ENCODE results near the gene RPS6KA4. TPM values are rescaled to one million over a fixed set of nuclear protein-coding genes. Genes with fewer than 3 reads are reported as not detected.
"Not testable (repeated sequence)": the region's sequence is repeated elsewhere in the genome, so short reads cannot be mapped to it uniquely, and the experiment has no call there.

The RPS6KA4 gene
- total RNA-seq, 1 donor from 2014 or later: 13.6 TPM

DNA sequence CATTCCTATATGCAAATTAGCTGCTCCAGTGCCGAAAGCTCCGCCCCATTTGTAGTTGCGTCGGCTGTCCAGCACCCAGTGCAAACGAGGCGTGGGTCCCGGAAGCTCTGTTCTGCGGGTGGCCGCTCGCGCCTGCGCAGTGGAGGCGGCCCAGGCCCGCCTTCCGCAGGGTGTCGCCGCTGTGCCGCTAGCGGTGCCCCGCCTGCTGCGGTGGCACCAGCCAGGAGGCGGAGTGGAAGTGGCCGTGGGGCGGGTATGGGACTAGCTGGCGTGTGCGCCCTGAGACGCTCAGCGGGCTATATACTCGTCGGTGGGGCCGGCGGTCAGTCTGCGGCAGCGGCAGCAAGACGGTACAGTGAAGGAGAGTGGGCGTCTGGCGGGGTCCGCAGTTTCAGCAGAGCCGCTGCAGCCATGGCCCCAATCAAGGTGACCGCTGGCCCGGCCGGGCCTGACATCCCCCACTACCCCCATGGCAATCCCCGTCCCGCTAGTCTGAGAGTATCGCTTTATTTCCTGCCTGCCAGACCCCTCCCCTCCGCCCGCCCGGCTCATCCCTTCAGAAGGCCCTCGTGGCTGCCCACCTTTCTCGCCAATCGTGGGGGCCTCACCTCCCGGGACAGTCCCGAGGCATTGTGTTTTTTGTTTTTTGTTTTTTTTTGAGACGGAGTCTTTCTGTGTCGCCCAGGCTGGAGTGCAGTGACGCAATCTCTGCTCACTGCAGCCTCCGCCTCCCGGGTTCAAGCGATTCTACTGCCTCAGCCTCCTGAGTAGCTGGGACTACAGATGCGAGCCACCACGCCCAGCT lies 40.8 kb upstream of the RPS6KA4 start, which contains the start of gene PRDX5:
Gene PRDX5, plus strand, starts transcription at position 161 of the 805 bp plus-strand sequence. Its CDS starts 95 bp downstream, at position 256.
- Histone ChIP-seq H3K36me3 (ENCODE audit: control insufficient read depth in 3 of 3, insufficient read depth in 3 of 3, low read length in 3 of 3) (peaks cover 29 to 37% (median 32%) of the 10 kb centered on the region in 3 donors), H3K27ac (ENCODE audit: low read depth, low read length) (peak within 1 kb of the TSS; percentile 99), H3K9ac (ENCODE audit: low read depth in 1 of 3, low read length in 3 of 3) (peak within 1 kb of the TSS; percentile 92 to 97 (median 96)), H3K9me3 (ENCODE audit: control insufficient read depth in 3 of 3, low read length in 3 of 3) (no peaks in the 10 kb centered on the region), H3K4me1 (ENCODE audit: control insufficient read depth in 3 of 3, insufficient read depth in 3 of 3, low read length in 3 of 3) (peaks cover 29 to 49% (median 36%) of the 10 kb centered on the region in 3 donors), H3K27me3 (ENCODE audit: control insufficient read depth in 3 of 3, insufficient read depth in 3 of 3, low read length in 3 of 3) (no peaks in the 10 kb centered on the region), H3K4me3 (ENCODE audit: low read length in 3 of 3) (peak within 1 kb of the TSS; percentile 87 to 95 (median 95))

DNA sequence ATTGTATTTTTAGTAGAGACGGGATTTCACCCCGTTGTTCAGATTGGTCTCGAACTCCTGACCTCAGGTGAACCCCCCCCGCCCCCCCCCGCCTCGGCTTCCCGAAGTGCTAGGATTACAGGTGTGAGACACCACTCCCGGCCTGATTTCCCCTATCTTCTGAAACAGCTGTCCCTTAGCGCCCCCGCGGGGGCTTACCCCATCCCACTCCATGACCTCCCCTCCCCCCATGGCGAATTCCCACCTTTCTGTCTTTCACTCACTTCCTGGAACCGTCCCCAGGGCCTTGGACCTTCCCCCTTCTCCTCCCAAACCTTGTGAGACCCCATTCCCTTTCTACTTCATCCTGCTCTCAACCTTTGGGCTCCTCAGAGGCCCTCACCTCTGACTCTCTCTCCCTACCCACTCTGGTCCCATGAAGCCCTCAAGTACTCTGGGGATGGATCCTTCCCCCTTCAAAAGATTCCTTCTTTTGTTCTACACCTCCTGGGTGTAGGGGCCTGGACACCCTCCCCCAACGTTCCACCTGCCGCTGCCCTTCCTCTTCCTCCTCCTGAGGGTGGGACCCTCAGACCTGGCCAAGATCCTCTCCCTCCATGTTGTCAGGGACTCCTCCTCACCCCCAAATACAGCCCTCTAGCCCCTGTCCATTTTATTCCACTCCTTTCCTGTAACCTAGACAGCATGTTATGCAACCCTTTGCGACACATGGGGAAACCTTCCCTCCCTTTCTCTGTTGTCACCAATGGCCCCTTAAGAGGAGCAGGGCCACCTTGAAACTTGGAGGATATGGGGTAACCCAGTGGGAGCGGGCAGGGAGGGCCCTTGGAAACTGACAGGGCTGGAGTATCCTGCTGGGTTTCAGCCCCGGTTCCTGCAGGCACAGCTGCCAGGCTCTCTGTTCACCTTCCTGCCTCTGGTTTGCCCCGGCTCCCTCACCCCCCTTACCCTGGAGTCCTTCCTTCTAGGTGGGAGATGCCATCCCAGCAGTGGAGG lies 39.9 kb upstream of the RPS6KA4 start:
- no peaks in the 10 kb centered on the region for H3K9me3 ChIP-seq (ENCODE audit: control insufficient read depth in 3 of 3, low read length in 3 of 3)
- peak overlapping the region; percentile 99 for H3K27ac ChIP-seq (ENCODE audit: low read depth, low read length)
- H3K27me3 ChIP-seq (ENCODE audit: control insufficient read depth in 3 of 3, insufficient read depth in 3 of 3, low read length in 3 of 3): no peaks in the 10 kb centered on the region
- H3K9ac ChIP-seq (ENCODE audit: low read depth in 1 of 3, low read length in 3 of 3): peak overlapping the region; percentile 89 to 96 (median 94)
- H3K36me3 ChIP-seq (ENCODE audit: control insufficient read depth in 3 of 3, insufficient read depth in 3 of 3, low read length in 3 of 3): peaks cover 28 to 37% (median 32%) of the 10 kb centered on the region in 3 donors
- peaks cover 20 to 40% (median 27%) of the 10 kb centered on the region in 3 donors for H3K4me1 ChIP-seq (ENCODE audit: control insufficient read depth in 3 of 3, insufficient read depth in 3 of 3, low read length in 3 of 3)
- H3K4me3 ChIP-seq (ENCODE audit: low read length in 3 of 3): peak overlapping the region; percentile 87 to 95 (median 95)

GRCh38 chr11:64320556-64320955 lies 38.4 kb upstream of the RPS6KA4 start:
- Histone ChIP-seq H3K9ac (ENCODE audit: low read depth in 1 of 3, low read length in 3 of 3) (no peak overlapping the region), H3K27ac (ENCODE audit: low read depth, low read length) (no peak overlapping the region), H3K4me1 (ENCODE audit: control insufficient read depth in 3 of 3, insufficient read depth in 3 of 3, low read length in 3 of 3) (peaks cover 18 to 33% (median 21%) of the 10 kb centered on the region in 3 donors), H3K27me3 (ENCODE audit: control insufficient read depth in 3 of 3, insufficient read depth in 3 of 3, low read length in 3 of 3) (no peaks in the 10 kb centered on the region), H3K9me3 (ENCODE audit: control insufficient read depth in 3 of 3, low read length in 3 of 3) (no peaks in the 10 kb centered on the region), H3K4me3 (ENCODE audit: low read length in 3 of 3) (no peak overlapping the region), H3K36me3 (ENCODE audit: control insufficient read depth in 3 of 3, insufficient read depth in 3 of 3, low read length in 3 of 3) (peaks cover 19 to 24% (median 21%) of the 10 kb centered on the region in 3 donors)

DNA sequence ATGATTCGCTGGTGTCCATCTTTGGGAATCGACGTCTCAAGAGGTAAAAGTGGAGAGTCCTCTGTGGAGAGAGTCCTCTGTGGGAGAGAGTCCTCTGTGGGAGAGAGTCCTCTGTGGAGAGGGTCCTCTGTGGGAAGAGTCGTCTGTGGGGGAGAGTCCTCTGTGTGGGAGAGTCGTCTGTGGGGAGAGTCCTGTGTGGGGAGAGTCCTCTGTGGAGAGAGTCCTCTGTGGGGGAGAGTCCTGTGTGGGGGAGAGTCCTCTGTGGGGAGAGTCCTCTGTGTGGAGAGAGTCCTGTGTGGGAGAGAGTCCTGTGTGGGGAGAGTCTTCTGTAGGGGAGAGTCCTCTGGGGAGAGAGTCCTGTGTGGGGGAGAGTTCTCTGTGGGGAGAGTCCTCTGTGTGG lies 37.9 kb upstream of the RPS6KA4 start:
- Histone ChIP-seq H3K9ac (ENCODE audit: low read depth in 1 of 3, low read length in 3 of 3) (no peak overlapping the region), H3K27me3 (ENCODE audit: control insufficient read depth in 3 of 3, insufficient read depth in 3 of 3, low read length in 3 of 3) (no peaks in the 10 kb centered on the region), H3K27ac (ENCODE audit: low read depth, low read length) (no peak overlapping the region), H3K4me1 (ENCODE audit: control insufficient read depth in 3 of 3, insufficient read depth in 3 of 3, low read length in 3 of 3) (peaks cover 18 to 28% (median 20%) of the 10 kb centered on the region in 3 donors), H3K36me3 (ENCODE audit: control insufficient read depth in 3 of 3, insufficient read depth in 3 of 3, low read length in 3 of 3) (peaks cover 15 to 20% (median 19%) of the 10 kb centered on the region in 3 donors), H3K9me3 (ENCODE audit: control insufficient read depth in 3 of 3, low read length in 3 of 3) (no peaks in the 10 kb centered on the region), H3K4me3 (ENCODE audit: low read length in 3 of 3) (no peak overlapping the region)

DNA sequence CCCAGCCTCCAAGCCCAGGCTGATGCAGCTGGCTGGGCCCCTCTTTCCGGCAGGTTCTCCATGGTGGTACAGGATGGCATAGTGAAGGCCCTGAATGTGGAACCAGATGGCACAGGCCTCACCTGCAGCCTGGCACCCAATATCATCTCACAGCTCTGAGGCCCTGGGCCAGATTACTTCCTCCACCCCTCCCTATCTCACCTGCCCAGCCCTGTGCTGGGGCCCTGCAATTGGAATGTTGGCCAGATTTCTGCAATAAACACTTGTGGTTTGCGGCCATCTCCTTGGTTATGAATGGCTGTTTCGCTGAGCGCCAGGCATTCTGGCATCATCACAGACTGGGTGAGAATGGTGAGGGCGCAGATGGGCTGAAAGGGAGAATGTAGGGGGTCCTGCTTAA lies 37.4 kb upstream of the RPS6KA4 start:
- Histone ChIP-seq H3K27ac (ENCODE audit: low read depth, low read length) (no peak overlapping the region), H3K27me3 (ENCODE audit: control insufficient read depth in 3 of 3, insufficient read depth in 3 of 3, low read length in 3 of 3) (no peaks in the 10 kb centered on the region)

DNA sequence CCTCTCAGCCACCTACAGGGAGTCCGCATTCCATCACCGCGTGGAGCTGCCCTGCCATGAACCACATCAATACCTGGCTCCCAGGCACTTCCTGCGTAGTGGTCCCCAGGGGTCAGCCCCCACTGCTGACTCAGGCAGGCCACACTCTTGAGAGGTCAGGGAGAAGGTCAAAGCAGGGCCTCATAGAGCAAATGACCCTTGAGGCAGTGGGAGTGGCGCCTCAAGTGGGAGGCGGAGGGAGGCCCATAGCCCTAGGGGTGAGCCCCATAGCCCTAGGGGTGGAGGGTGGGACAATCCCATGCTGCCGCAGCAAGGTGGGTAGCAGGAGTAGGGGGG lies 36.1 kb upstream of the RPS6KA4 start:
- peaks cover 15 to 17% (median 16%) of the 10 kb centered on the region in 3 donors for H3K36me3 ChIP-seq (ENCODE audit: control insufficient read depth in 3 of 3, insufficient read depth in 3 of 3, low read length in 3 of 3)
- peaks cover 8 to 12% (median 8%) of the 10 kb centered on the region in 3 donors for H3K4me1 ChIP-seq (ENCODE audit: control insufficient read depth in 3 of 3, insufficient read depth in 3 of 3, low read length in 3 of 3)
- no peak overlapping the region for H3K9ac ChIP-seq (ENCODE audit: low read depth in 1 of 3, low read length in 3 of 3)
- H3K27me3 ChIP-seq (ENCODE audit: control insufficient read depth in 3 of 3, insufficient read depth in 3 of 3, low read length in 3 of 3): no peaks in the 10 kb centered on the region
- H3K4me3 ChIP-seq (ENCODE audit: low read length in 3 of 3): no peak overlapping the region
- H3K9me3 ChIP-seq (ENCODE audit: control insufficient read depth in 3 of 3, low read length in 3 of 3): no peaks in the 10 kb centered on the region
- no peak overlapping the region for H3K27ac ChIP-seq (ENCODE audit: low read depth, low read length)

More for the DNA sequence above, 37.4 kb upstream of the RPS6KA4 start:
- peaks cover 13 to 23% (median 15%) of the 10 kb centered on the region in 3 donors for H3K4me1 ChIP-seq (ENCODE audit: control insufficient read depth in 3 of 3, insufficient read depth in 3 of 3, low read length in 3 of 3)
- no peaks in the 10 kb centered on the region for H3K9me3 ChIP-seq (ENCODE audit: control insufficient read depth in 3 of 3, low read length in 3 of 3)
- peaks cover 15 to 17% (median 16%) of the 10 kb centered on the region in 3 donors for H3K36me3 ChIP-seq (ENCODE audit: control insufficient read depth in 3 of 3, insufficient read depth in 3 of 3, low read length in 3 of 3)
- no peak overlapping the region for H3K9ac ChIP-seq (ENCODE audit: low read depth in 1 of 3, low read length in 3 of 3)
- H3K4me3 ChIP-seq (ENCODE audit: low read length in 3 of 3): no peak overlapping the region

DNA sequence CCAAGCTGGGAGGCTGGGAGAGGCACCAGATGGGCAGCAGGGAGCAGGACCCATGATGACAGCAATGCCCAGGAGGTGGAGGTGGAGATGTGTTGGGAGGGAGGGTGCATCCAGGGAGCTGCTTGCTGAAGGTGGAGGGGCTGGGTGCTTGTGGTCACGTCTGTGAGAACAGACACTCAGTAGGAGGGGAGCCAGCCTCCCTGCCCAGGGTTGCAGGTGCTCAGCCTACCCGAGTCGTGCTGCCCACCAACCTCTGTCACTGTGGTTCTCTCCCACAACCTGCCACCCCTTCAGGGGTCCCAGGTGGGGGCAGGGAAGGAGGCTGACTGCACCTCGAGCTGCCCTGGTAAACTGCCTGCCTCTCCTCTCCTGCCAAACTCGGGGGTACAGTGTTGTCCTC lies 35.6 kb upstream of the RPS6KA4 start:
- H3K27ac ChIP-seq (ENCODE audit: low read depth, low read length): no peak overlapping the region
- H3K4me3 ChIP-seq (ENCODE audit: low read length in 3 of 3): no peak overlapping the region
- no peaks in the 10 kb centered on the region for H3K27me3 ChIP-seq (ENCODE audit: control insufficient read depth in 3 of 3, insufficient read depth in 3 of 3, low read length in 3 of 3)
- peaks cover 15 to 17% (median 16%) of the 10 kb centered on the region in 3 donors for H3K36me3 ChIP-seq (ENCODE audit: control insufficient read depth in 3 of 3, insufficient read depth in 3 of 3, low read length in 3 of 3)
- peaks cover 8 to 12% (median 8%) of the 10 kb centered on the region in 3 donors for H3K4me1 ChIP-seq (ENCODE audit: control insufficient read depth in 3 of 3, insufficient read depth in 3 of 3, low read length in 3 of 3)
- no peaks in the 10 kb centered on the region for H3K9me3 ChIP-seq (ENCODE audit: control insufficient read depth in 3 of 3, low read length in 3 of 3)
- H3K9ac ChIP-seq (ENCODE audit: low read depth in 1 of 3, low read length in 3 of 3): no peak overlapping the region

DNA sequence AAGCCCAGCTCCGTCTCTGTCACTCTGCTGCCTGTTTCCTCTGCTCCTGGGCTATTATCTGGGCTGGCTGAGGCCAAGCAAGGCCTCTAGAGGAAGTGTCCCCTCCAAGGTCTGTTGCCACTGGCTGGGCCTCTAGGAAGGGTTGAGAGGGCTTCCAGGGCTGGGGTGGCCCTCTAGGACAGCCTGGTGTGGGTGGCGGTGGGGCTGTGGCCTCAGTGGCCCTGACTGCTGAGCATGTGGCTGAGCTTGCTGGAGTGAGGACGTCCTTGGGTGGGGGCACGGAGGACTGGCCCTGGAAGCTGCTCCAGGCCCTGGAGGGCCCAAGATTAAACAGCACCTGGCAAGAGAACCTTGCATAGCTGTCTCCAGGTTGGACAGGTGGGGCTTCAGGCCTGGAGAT lies 35.0 kb upstream of the RPS6KA4 start:
- H3K27ac ChIP-seq (ENCODE audit: low read depth, low read length); H3K9me3 ChIP-seq (ENCODE audit: control insufficient read depth in 3 of 3, low read length in 3 of 3); H3K9ac ChIP-seq (ENCODE audit: low read depth in 1 of 3, low read length in 3 of 3); H3K4me3 ChIP-seq (ENCODE audit: low read length in 3 of 3); H3K27me3 ChIP-seq (ENCODE audit: control insufficient read depth in 3 of 3, insufficient read depth in 3 of 3, low read length in 3 of 3): not testable (repeated sequence)
- Histone ChIP-seq H3K4me1 (ENCODE audit: control insufficient read depth in 3 of 3, insufficient read depth in 3 of 3, low read length in 3 of 3) (peaks cover 7 to 12% (median 7%) of the 10 kb centered on the region in 3 donors), H3K36me3 (ENCODE audit: control insufficient read depth in 3 of 3, insufficient read depth in 3 of 3, low read length in 3 of 3) (peaks cover 15 to 17% (median 16%) of the 10 kb centered on the region in 3 donors)

GRCh38 chr11:64324692-64325469 lies 34.1 kb upstream of the RPS6KA4 start:
- no peak overlapping the region for H3K27ac ChIP-seq (ENCODE audit: low read depth, low read length)
- no peak overlapping the region for H3K9ac ChIP-seq (ENCODE audit: low read depth in 1 of 3, low read length in 3 of 3)
- H3K27me3 ChIP-seq (ENCODE audit: control insufficient read depth in 3 of 3, insufficient read depth in 3 of 3, low read length in 3 of 3): no peaks in the 10 kb centered on the region
- H3K36me3 ChIP-seq (ENCODE audit: control insufficient read depth in 3 of 3, insufficient read depth in 3 of 3, low read length in 3 of 3): peaks cover 15 to 17% (median 16%) of the 10 kb centered on the region in 3 donors
- H3K9me3 ChIP-seq (ENCODE audit: control insufficient read depth in 3 of 3, low read length in 3 of 3): no peaks in the 10 kb centered on the region
- no peak overlapping the region for H3K4me3 ChIP-seq (ENCODE audit: low read length in 3 of 3)
- H3K4me1 ChIP-seq (ENCODE audit: control insufficient read depth in 3 of 3, insufficient read depth in 3 of 3, low read length in 3 of 3): peaks cover 9 to 14% (median 10%) of the 10 kb centered on the region in 3 donors

Data from skeletal muscle tissue (tissue), 4 donors.